CD4-positive, alpha-beta memory T cell (primary cell): ENCODE results near the gene COPS8. TPM values are rescaled to one million over a fixed set of nuclear protein-coding genes. Genes with fewer than 3 reads are reported as not detected.

Experiments used
- CTCF ChIA-PET: fragments of 350-600 bp; sonication (Branson Sonifier 250); formaldehyde crosslinking; loops from one replicate; lab custom pipeline; 2021; ENCODE audit warnings: inconsistent platforms; ENCODE audit not compliant: partially characterized antibody; lab: Charles Lee
- POLR2A ChIA-PET: fragments of 350-600 bp; sonication (Branson Sonifier 250); formaldehyde crosslinking; loops from one replicate; lab custom pipeline; 2021; ENCODE audit not compliant: partially characterized antibody; lab: Charles Lee
- DNase-seq, 5 donors: peaks; one replicate each; pipeline versions ENCODE4 v3.0.0 to v3.0.0-alpha.2; 2020 to 2022; ENCODE audit warnings: mixed read lengths in 1 of 5
- H3K27ac ChIP-seq: one replicate; pipeline ENCODE4 v1.7.0; 2013; ENCODE audit warnings: low read depth, low read length
- H3K27me3 ChIP-seq: 2 replicates; pipeline ENCODE4 v1.7.0; 2013; ENCODE audit warnings: mild to moderate bottlenecking, low read length, moderate library complexity; ENCODE audit not compliant: insufficient read depth
- H3K36me3 ChIP-seq: 2 replicates; pipeline ENCODE4 v1.7.0; 2013; ENCODE audit warnings: mild to moderate bottlenecking, low read length, moderate library complexity; ENCODE audit not compliant: insufficient read depth
- H3K4me1 ChIP-seq: 2 replicates; pipeline ENCODE4 v1.7.0; 2013; ENCODE audit warnings: mild to moderate bottlenecking, low read length, moderate library complexity; ENCODE audit not compliant: insufficient read depth
- H3K4me3 ChIP-seq, 2 donors: one replicate each; pipeline ENCODE4 v1.7.0; 2013; ENCODE audit warnings: low read length in 2 of 2, mild to moderate bottlenecking in 1 of 2
- H3K9me3 ChIP-seq, 2 donors: one replicate each; pipeline ENCODE4 v1.7.0; 2013; ENCODE audit warnings: low read length in 2 of 2, control low read depth in 1 of 2; ENCODE audit not compliant: control insufficient read depth in 1 of 2
- H3K27ac Mint-ChIP-seq, 7 donors: one replicate each; pipeline ENCODE4 v1.8.0; 2020 to 2021; ENCODE audit warnings: mixed read lengths in 7 of 7, mild to moderate bottlenecking in 6 of 7, inconsistent platforms in 3 of 7, moderate library complexity in 3 of 7
- H3K27me3 Mint-ChIP-seq, 2 donors: one replicate each; pipeline ENCODE4 v1.8.0; 2020 to 2021; ENCODE audit warnings: mixed read lengths in 2 of 2
- H3K36me3 Mint-ChIP-seq, 2 donors: one replicate each; pipeline ENCODE4 v1.8.0; 2020 to 2021; ENCODE audit warnings: mixed read lengths in 2 of 2, inconsistent platforms in 1 of 2, mild to moderate bottlenecking in 1 of 2
- H3K4me1 Mint-ChIP-seq, 4 donors: one replicate each; pipeline ENCODE4 v1.8.0; 2020 to 2021; ENCODE audit warnings: mixed read lengths in 4 of 4, mild to moderate bottlenecking in 1 of 4
- H3K4me3 Mint-ChIP-seq, 8 donors: one replicate each; pipeline ENCODE4 v1.8.0; 2020 to 2021; ENCODE audit warnings: mixed read lengths in 8 of 8, mild to moderate bottlenecking in 7 of 8, moderate library complexity in 6 of 8, inconsistent platforms in 3 of 8
- H3K9me3 Mint-ChIP-seq, 8 donors: one replicate each; pipeline ENCODE4 v1.8.0; 2020 to 2021; ENCODE audit warnings: mixed read lengths in 8 of 8, mild to moderate bottlenecking in 5 of 8, inconsistent platforms in 3 of 8, moderate library complexity in 1 of 8
- intact Hi-C: fragments of 100-400 bp; cut with micrococcal nuclease; formaldehyde crosslinking; loops from one replicate; pipeline ENCODE4 v1.15.1; 2023
- polyA plus RNA-seq, 2 donors: library from polyadenylated mRNA; unstranded; fragments of 300-500 nt; fragmentation: Illumina TruSeq; gene quantifications; one replicate each; pipeline ENCODE4 v1.2.3, GENCODE V29; 2021
- total RNA-seq, 2 experiments: library from RNA; stranded (reverse); gene quantifications; one replicate each; pipeline ENCODE4 v1.2.3, GENCODE V29; 2021

The COPS8 gene
- total and polyA plus RNA-seq, 4 experiments from 2014 or later: 33.4 to 105 (median 52.8) TPM

DNA sequence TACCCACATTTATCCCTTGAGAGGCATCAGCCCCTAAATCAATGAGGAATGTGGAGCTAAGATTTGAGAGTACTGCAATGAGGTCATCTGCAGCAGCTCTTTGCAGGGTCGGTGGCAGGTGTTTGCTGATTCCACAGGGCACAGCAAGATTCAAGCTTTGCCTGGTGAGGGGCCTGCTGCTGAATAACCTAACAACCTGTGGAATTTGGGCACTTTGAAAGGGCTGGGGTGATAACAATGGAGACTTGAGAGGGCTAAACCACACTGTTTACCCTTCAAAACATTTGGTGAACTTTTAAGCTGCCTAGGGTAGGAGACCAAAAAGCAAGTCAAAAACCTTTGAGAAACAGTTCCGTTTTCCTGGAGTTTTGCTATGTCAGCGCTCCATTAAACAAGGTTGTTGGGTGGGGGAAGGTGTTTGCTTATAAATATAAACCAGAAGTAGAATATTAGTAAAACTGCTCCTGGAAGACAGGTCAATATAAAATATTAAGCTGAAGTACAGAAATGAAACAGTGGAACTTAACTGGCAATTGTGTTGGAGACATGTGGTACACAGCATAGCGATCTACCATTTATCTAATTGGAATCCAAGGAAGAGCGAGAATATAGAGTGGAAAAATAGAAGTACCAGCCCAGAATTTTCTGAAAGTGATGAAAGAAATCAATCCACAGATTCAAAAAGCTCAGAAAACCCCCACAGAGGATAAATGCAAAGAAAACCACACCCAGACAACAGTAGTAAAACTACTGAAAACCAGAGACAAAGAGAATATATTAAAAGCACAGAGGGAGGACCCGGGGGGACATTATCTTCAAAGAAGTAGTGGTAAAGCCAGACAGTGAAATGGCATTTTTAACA, 15.7 kb downstream of the COPS8 start:
- intact Hi-C loops: no loop called here
- Histone ChIP-seq H3K36me3 (peaks cover 35% of the 10 kb centered on the region), H3K9me3 (no peaks in the 10 kb centered on the region), H3K4me1 (no peaks in the 10 kb centered on the region), H3K4me3 (no peak overlapping the region), H3K27ac (no peak overlapping the region), H3K27me3 (no peaks in the 10 kb centered on the region)
- no peaks in the 10 kb centered on the region for H3K27me3 Mint-ChIP-seq
- no peak overlapping the region for H3K4me3 Mint-ChIP-seq
- no peaks in the 10 kb centered on the region for H3K4me1 Mint-ChIP-seq
- peaks cover 72 to 78% of the 10 kb centered on the region in 2 donors for H3K36me3 Mint-ChIP-seq
- no peaks in the 10 kb centered on the region for H3K9me3 Mint-ChIP-seq
- POLR2A ChIA-PET: no interaction called here
- H3K27ac Mint-ChIP-seq: peak overlapping the region in 1 of 7 donors; percentile 48
- no peak for DNase-seq
- CTCF ChIA-PET: no interaction called here

DNA sequence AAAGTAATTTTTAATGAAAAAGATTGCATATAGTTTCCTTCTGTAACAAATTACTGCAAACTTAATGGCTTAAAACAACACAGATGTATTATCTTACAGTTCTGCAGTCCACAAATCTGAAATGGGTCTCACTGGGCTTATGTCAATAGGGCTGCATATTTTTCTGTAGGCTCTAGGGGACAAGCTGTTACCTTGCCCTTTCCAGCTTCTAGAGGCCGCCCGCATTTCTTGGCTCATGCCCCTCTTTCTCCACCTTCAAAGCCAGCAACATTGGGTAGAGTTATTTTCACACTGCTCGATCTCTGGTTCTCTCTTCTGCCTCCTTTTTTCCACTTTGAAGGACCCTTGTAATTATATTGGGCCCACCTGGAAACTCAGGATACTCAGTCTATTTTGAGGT, 16.7 kb downstream of the COPS8 start:
- no peaks in the 10 kb centered on the region for H3K4me1 ChIP-seq
- Mint-ChIP-seq H3K36me3 (peaks cover 64 to 76% of the 10 kb centered on the region in 2 donors), H3K27me3 (no peaks in the 10 kb centered on the region), H3K4me3 (no peak overlapping the region), H3K27ac (no peak overlapping the region), H3K9me3 (peaks cover 0 to 4% (median 0%) of the 10 kb centered on the region in 8 donors), H3K4me1 (no peaks in the 10 kb centered on the region)
- ChIA-PET CTCF (no interaction called here), POLR2A (no interaction called here)
- no peaks in the 10 kb centered on the region for H3K9me3 ChIP-seq
- H3K36me3 ChIP-seq: peaks cover 26% of the 10 kb centered on the region
- H3K27ac ChIP-seq: no peak overlapping the region
- DNase-seq: no peak
- intact Hi-C loops: no loop called here
- no peaks in the 10 kb centered on the region for H3K27me3 ChIP-seq
- no peak overlapping the region for H3K4me3 ChIP-seq

DNA sequence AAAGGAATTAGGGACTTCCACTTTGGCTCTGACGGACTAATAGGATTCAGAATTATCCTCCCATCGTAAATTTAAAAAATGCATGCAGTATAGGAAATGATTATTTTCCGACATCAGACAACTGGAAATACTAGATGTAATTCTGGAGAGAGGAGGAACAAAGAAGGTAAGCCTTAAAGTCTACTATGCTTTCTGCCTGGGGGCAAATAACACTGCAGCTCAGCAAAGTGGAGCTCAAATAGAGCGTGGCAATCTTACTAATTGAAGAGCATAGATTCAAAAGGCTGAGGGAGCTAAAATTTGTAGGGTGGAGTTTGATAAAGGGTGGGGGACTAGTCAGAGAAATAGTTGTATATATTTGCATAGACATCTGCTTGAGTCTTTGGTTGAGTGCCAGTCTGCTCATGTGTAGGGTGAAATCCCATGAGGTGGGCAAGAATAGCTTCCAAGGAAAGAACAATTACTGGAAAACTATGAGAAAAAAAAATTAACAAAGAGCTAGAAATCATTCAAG, 23.8 kb downstream of the COPS8 start:
- H3K27me3 Mint-ChIP-seq: no peaks in the 10 kb centered on the region

DNA sequence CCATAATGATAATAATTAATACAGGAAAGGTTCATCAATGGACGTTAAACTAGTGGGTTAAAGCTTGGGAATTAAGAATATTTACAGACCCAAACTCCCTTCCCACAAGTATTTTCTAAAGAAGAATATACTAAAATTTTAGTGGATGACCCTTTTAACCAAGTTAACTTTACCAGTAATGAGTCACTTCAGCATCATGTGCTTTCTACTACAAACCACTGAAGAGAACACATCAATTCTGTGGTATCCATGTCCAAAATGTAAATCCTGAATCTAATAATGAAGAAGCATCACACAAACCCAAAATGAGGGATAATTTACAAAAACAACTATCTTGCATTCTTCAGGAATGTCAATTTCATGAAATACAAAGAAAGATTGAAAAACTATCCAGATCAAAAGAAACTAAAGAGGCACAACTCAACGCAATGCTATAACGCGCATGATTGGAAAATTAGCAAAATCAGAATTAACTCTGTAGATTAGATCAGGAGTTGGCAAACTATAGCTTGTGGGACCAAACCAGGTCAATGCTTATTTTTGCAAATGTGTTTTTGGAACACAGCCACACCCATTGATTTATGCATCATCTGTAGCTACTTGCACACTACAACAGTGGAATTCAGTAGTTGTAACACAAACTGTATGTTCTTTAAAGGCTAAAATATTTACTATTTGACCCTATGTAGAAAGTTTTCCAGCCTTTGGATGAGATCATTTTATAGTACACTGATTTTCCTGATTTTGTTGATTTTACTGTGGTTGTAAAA, 27.5 kb downstream of the COPS8 start:
- intact Hi-C loops: no loop called here
- H3K4me3 Mint-ChIP-seq: no peak overlapping the region
- H3K4me1 Mint-ChIP-seq: no peaks in the 10 kb centered on the region
- H3K27me3 Mint-ChIP-seq: no peaks in the 10 kb centered on the region
- DNase-seq: no peak
- no peak overlapping the region for H3K27ac Mint-ChIP-seq
- CTCF ChIA-PET: interaction anchor here (1.4 kb wide), 1 partner anchor 29 kb away, joined by 3 read pairs; no protein-coding TSS in a partner anchor
- Histone ChIP-seq H3K4me1 (no peaks in the 10 kb centered on the region), H3K27me3 (no peaks in the 10 kb centered on the region), H3K36me3 (no peaks in the 10 kb centered on the region), H3K4me3 (no peak overlapping the region), H3K27ac (no peak overlapping the region), H3K9me3 (no peaks in the 10 kb centered on the region)
- POLR2A ChIA-PET: no interaction called here
- peaks cover 0 to 25% (median 15%) of the 10 kb centered on the region in 8 donors for H3K9me3 Mint-ChIP-seq
- H3K36me3 Mint-ChIP-seq: peaks cover 8 to 10% of the 10 kb centered on the region in 2 donors

More for the DNA sequence above, 23.8 kb downstream of the COPS8 start:
- Histone ChIP-seq H3K27ac (no peak overlapping the region), H3K27me3 (no peaks in the 10 kb centered on the region), H3K9me3 (no peaks in the 10 kb centered on the region), H3K36me3 (no peaks in the 10 kb centered on the region), H3K4me1 (no peaks in the 10 kb centered on the region), H3K4me3 (no peak overlapping the region)
- DNase-seq: no peak
- POLR2A ChIA-PET: no interaction called here
- Mint-ChIP-seq H3K4me3 (no peak overlapping the region), H3K9me3 (peaks cover 0 to 30% (median 17%) of the 10 kb centered on the region in 8 donors), H3K27ac (no peak overlapping the region), H3K36me3 (peaks cover 29 to 35% of the 10 kb centered on the region in 2 donors), H3K4me1 (no peaks in the 10 kb centered on the region)
- CTCF ChIA-PET: no interaction called here
- intact Hi-C loops: no loop called here

DNA sequence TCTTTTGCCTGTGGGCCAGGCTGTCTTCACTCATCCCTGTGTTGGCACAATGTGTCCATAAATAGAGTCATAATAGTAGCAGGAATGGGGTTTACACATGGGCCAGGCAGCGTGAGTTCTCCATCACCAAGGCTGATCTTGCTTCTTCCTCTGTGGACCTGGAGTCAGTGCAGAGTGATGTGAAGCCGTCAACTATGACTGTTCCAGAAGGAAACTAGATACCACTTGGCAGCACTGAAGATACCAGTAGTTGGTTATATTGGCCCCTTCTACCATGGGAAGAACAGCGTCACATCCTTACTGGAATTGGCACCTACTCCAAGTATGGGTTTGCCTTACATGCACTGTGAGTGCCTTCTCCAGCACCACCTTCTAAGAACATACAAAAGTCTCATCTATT, 30.2 kb downstream of the COPS8 start:
- intact Hi-C loops: no loop called here
- no peaks in the 10 kb centered on the region for H3K27me3 ChIP-seq
- no peaks in the 10 kb centered on the region for H3K36me3 Mint-ChIP-seq
- no peaks in the 10 kb centered on the region for H3K27me3 Mint-ChIP-seq
- H3K4me1 ChIP-seq: no peaks in the 10 kb centered on the region
- ChIA-PET POLR2A (no interaction called here), CTCF (no interaction called here)
- no peak overlapping the region for H3K27ac Mint-ChIP-seq
- H3K4me3 Mint-ChIP-seq: no peak overlapping the region
- H3K36me3 ChIP-seq: no peaks in the 10 kb centered on the region
- no peak for DNase-seq
- H3K9me3 ChIP-seq: no peaks in the 10 kb centered on the region
- H3K4me3 ChIP-seq: no peak overlapping the region
- H3K4me1 Mint-ChIP-seq: no peaks in the 10 kb centered on the region
- no peak overlapping the region for H3K27ac ChIP-seq
- H3K9me3 Mint-ChIP-seq: peaks cover 0 to 1% (median 0%) of the 10 kb centered on the region in 8 donors

DNA sequence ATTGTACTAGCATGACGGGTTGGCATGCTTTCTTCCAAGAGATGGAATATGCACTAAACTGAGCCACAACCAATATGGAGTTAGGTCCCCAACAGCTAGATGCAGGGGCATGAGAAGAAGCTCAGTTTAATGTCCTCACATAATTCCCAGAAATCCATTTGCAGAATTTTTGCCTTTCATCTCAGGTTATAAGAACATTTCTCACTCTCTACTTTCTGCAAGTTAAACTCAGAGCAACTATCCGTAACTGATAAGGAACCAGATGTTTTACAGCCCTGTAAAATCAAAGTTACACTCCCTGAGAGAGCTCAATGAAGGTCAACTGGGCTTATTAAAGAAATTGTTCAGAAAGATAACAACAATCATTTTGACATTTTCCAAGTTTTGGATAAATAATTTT, 30.7 kb downstream of the COPS8 start:
- no peaks in the 10 kb centered on the region for H3K36me3 Mint-ChIP-seq
- no peak overlapping the region for H3K27ac Mint-ChIP-seq
- ChIA-PET POLR2A (no interaction called here), CTCF (interaction anchor here (0.6 kb wide), 1 partner anchor 396 kb away, joined by 3 read pairs; no protein-coding TSS in a partner anchor)
- intact Hi-C loops: no loop called here
- H3K4me1 Mint-ChIP-seq: no peaks in the 10 kb centered on the region
- Histone ChIP-seq H3K4me1 (no peaks in the 10 kb centered on the region), H3K4me3 (no peak overlapping the region), H3K36me3 (no peaks in the 10 kb centered on the region), H3K27me3 (no peaks in the 10 kb centered on the region), H3K27ac (no peak overlapping the region), H3K9me3 (no peaks in the 10 kb centered on the region)
- H3K4me3 Mint-ChIP-seq: no peak overlapping the region
- DNase-seq: no peak
- no peaks in the 10 kb centered on the region for H3K27me3 Mint-ChIP-seq
- peaks cover 0 to 1% (median 0%) of the 10 kb centered on the region in 8 donors for H3K9me3 Mint-ChIP-seq

DNA sequence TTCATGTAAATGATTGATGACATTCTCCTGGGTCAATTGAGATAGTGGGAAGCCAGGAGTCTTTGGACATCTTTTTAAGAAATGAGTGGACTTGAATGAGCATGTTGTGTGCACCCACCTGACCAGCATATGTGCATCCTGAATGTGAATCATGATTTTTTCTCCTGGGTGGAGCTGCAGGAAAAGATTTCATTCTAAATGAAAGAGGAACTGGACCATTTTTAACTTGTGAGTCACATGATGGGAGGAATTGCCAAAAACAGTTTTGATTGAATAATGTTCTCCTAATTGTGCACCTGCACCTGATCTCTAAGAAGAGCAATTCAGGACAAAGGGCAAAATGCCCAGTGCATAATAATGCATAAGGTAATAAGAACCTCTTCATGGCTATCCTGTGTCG, 32.3 kb downstream of the COPS8 start:
- no peak overlapping the region for H3K4me3 Mint-ChIP-seq
- no peaks in the 10 kb centered on the region for H3K4me1 ChIP-seq
- no peak for DNase-seq
- H3K36me3 Mint-ChIP-seq: no peaks in the 10 kb centered on the region
- H3K9me3 ChIP-seq: no peaks in the 10 kb centered on the region
- POLR2A ChIA-PET: no interaction called here
- no peaks in the 10 kb centered on the region for H3K4me1 Mint-ChIP-seq
- H3K27ac Mint-ChIP-seq: no peak overlapping the region
- intact Hi-C loops: no loop called here
- CTCF ChIA-PET: no interaction called here
- no peaks in the 10 kb centered on the region for H3K27me3 Mint-ChIP-seq
- no peaks in the 10 kb centered on the region for H3K27me3 ChIP-seq
- H3K4me3 ChIP-seq: no peak overlapping the region
- no peaks in the 10 kb centered on the region for H3K36me3 ChIP-seq
- peaks cover 0 to 1% (median 0%) of the 10 kb centered on the region in 8 donors for H3K9me3 Mint-ChIP-seq
- H3K27ac ChIP-seq: no peak overlapping the region
